H1 (cell line): ENCODE measurements around the gene TBC1D4. TPM values are rescaled to one million over a fixed set of nuclear protein-coding genes. Genes with fewer than 3 reads are reported as not detected.

Source experiments
- CTCF ChIP-seq, 3 experiments: IDR thresholded peaks; 1 replicate in 2 of 3; 2 replicates in 1 of 3; pipeline versions ENCODE4 v1.5.1 to v1.6.1; 2011; ENCODE audit warnings: low read length in 3 of 3, mild to moderate bottlenecking in 3 of 3, inconsistent platforms in 2 of 3, low read depth in 1 of 3, moderate library complexity in 1 of 3; ENCODE audit not compliant: insufficient read depth in 1 of 3; ENCODE audit errors: control extremely low read depth in 1 of 3
- FOSL1 ChIP-seq: IDR thresholded peaks from 2 replicates; pipeline ENCODE4 v1.6.1; 2011; ENCODE audit warnings: mild to moderate bottlenecking, low read depth, low read length, moderate library complexity; ENCODE audit not compliant: insufficient read depth
- GTF2F1 ChIP-seq: IDR thresholded peaks from 2 replicates; pipeline ENCODE4 v1.6.1; 2012; ENCODE audit warnings: low read depth, low read length, improper control_type of control experiment, borderline replicate concordance
- JUN ChIP-seq: IDR thresholded peaks from 2 replicates; pipeline ENCODE4 v1.6.1; 2011; ENCODE audit warnings: low read depth, mild to moderate bottlenecking, improper control_type of control experiment, low read length
- MAFK ChIP-seq: IDR thresholded peaks from 2 replicates; pipeline ENCODE4 v1.6.1; 2012; ENCODE audit warnings: low read depth, mild to moderate bottlenecking, improper control_type of control experiment, low read length
- TBP ChIP-seq: IDR thresholded peaks from 2 replicates; pipeline ENCODE4 v1.6.1; 2011; ENCODE audit warnings: low read depth, low read length, improper control_type of control experiment
- TEAD4 ChIP-seq: IDR thresholded peaks from 2 replicates; pipeline ENCODE4 v1.6.1; 2012; ENCODE audit warnings: low read depth, low read length, inconsistent platforms, mixed read lengths
- YY1 ChIP-seq: IDR thresholded peaks from 2 replicates; pipeline ENCODE4 v1.6.1; 2011; ENCODE audit warnings: low read depth, mild to moderate bottlenecking, low read length
- ZNF274 ChIP-seq: IDR thresholded peaks from 2 replicates; pipeline ENCODE4 v1.7.0; 2012; ENCODE audit warnings: low read length, borderline replicate concordance; ENCODE audit errors: extremely low read depth
- polyA plus RNA-seq, 7 experiments: library from polyadenylated mRNA; depleted of rRNA in 3 of 7; stranded (reverse) in 5 of 7; unstranded in 2 of 7; fragments of >200 nt in 5 of 7; fragments of 200-250 nt in 2 of 7; gene quantifications; 1 replicate in 5 of 7; 2 replicates in 1 of 7; 4 replicates in 1 of 7; pipeline versions ENCODE4 v1.2.1 to v1.2.3, GENCODE V29; 2011 to 2013; ENCODE audit warnings: missing spikeins in 2 of 7, mixed read lengths in 2 of 7
- total RNA-seq: library from RNA; stranded (reverse); fragmentation: NEBNext Ultra II Directional; extraction: Animal tissue kit (Norgen Biotek cat#: 25700); gene quantifications from 2 replicates; pipeline ENCODE4 v1.2.1, GENCODE V29; 2021
- TF ChIP-seq, protein P1 (sequence below): fragments of 300-600 bp; sonication (generic); IDR thresholded peaks from 2 replicates; pipeline ENCODE4 v1.7.1; 2012; ENCODE audit warnings: low read length, moderate library complexity, mild to moderate bottlenecking, inconsistent platforms; ENCODE audit not compliant: insufficient replicate concordance

TBC1D4 gene
- total and polyA plus RNA-seq, 2 of the 8 experiments (the other 6 are each of a cell fraction or from before 2014, with no cell fraction given): 16.7 to 39.0 TPM

DNA sequence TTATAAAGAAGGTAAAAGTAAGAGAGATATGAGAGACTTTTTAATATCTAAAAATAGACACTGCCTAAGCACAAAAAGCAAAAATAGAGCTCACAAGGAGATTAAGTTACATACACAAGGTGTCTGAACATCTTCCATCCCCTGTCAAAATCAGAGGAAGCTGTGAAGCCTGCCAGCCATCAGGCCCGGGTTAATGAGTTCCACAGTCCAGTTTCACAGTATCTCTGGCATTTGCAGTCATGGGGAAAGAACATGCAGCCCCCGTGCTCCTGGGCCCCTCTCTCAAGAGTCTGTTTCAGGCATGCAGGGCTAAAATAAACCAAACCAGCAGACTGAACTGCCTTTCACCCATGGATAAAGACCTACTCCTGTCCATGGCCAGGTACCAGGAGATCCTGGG is 79.2 kb downstream of the TBC1D4 start (continued):
- TF ChIP-seq, protein P1, sequence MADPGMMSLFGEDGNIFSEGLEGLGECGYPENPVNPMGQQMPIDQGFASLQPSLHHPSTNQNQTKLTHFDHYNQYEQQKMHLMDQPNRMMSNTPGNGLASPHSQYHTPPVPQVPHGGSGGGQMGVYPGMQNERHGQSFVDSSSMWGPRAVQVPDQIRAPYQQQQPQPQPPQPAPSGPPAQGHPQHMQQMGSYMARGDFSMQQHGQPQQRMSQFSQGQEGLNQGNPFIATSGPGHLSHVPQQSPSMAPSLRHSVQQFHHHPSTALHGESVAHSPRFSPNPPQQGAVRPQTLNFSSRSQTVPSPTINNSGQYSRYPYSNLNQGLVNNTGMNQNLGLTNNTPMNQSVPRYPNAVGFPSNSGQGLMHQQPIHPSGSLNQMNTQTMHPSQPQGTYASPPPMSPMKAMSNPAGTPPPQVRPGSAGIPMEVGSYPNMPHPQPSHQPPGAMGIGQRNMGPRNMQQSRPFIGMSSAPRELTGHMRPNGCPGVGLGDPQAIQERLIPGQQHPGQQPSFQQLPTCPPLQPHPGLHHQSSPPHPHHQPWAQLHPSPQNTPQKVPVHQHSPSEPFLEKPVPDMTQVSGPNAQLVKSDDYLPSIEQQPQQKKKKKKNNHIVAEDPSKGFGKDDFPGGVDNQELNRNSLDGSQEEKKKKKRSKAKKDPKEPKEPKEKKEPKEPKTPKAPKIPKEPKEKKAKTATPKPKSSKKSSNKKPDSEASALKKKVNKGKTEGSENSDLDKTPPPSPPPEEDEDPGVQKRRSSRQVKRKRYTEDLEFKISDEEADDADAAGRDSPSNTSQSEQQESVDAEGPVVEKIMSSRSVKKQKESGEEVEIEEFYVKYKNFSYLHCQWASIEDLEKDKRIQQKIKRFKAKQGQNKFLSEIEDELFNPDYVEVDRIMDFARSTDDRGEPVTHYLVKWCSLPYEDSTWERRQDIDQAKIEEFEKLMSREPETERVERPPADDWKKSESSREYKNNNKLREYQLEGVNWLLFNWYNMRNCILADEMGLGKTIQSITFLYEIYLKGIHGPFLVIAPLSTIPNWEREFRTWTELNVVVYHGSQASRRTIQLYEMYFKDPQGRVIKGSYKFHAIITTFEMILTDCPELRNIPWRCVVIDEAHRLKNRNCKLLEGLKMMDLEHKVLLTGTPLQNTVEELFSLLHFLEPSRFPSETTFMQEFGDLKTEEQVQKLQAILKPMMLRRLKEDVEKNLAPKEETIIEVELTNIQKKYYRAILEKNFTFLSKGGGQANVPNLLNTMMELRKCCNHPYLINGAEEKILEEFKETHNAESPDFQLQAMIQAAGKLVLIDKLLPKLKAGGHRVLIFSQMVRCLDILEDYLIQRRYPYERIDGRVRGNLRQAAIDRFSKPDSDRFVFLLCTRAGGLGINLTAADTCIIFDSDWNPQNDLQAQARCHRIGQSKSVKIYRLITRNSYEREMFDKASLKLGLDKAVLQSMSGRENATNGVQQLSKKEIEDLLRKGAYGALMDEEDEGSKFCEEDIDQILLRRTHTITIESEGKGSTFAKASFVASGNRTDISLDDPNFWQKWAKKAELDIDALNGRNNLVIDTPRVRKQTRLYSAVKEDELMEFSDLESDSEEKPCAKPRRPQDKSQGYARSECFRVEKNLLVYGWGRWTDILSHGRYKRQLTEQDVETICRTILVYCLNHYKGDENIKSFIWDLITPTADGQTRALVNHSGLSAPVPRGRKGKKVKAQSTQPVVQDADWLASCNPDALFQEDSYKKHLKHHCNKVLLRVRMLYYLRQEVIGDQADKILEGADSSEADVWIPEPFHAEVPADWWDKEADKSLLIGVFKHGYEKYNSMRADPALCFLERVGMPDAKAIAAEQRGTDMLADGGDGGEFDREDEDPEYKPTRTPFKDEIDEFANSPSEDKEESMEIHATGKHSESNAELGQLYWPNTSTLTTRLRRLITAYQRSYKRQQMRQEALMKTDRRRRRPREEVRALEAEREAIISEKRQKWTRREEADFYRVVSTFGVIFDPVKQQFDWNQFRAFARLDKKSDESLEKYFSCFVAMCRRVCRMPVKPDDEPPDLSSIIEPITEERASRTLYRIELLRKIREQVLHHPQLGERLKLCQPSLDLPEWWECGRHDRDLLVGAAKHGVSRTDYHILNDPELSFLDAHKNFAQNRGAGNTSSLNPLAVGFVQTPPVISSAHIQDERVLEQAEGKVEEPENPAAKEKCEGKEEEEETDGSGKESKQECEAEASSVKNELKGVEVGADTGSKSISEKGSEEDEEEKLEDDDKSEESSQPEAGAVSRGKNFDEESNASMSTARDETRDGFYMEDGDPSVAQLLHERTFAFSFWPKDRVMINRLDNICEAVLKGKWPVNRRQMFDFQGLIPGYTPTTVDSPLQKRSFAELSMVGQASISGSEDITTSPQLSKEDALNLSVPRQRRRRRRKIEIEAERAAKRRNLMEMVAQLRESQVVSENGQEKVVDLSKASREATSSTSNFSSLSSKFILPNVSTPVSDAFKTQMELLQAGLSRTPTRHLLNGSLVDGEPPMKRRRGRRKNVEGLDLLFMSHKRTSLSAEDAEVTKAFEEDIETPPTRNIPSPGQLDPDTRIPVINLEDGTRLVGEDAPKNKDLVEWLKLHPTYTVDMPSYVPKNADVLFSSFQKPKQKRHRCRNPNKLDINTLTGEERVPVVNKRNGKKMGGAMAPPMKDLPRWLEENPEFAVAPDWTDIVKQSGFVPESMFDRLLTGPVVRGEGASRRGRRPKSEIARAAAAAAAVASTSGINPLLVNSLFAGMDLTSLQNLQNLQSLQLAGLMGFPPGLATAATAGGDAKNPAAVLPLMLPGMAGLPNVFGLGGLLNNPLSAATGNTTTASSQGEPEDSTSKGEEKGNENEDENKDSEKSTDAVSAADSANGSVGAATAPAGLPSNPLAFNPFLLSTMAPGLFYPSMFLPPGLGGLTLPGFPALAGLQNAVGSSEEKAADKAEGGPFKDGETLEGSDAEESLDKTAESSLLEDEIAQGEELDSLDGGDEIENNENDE: no peak
- TF ChIP-seq ZNF274 (no peak), GTF2F1 (no peak), FOSL1 (no peak), YY1 (no peak), CTCF (IDR thresholded peaks at IDR 0.05; ENCODE audit: control extremely low read depth in 1 of 3, insufficient read depth in 1 of 3, low read depth in 1 of 3, low read length in 3 of 3) (no peak), TBP (no peak), MAFK (no peak), TEAD4 (no peak), JUN (no peak)
